HepG2 (cell line): ENCODE measurements around the gene ABCA2. TPM values are rescaled to one million over a fixed set of nuclear protein-coding genes. Genes with fewer than 3 reads are reported as not detected.

Experiments
- GABPA ChIP-seq, 2 experiments: IDR thresholded peaks; 2 replicates each; pipeline ENCODE4 v1.6.1; 2011 to 2016; ENCODE audit warnings: low read depth in 2 of 2, low read length in 1 of 2, missing biosample characterization in 1 of 2, missing genetic modification characterization in 1 of 2
- KLF6 ChIP-seq: IDR thresholded peaks from 2 replicates; pipeline ENCODE4 v1.8.0; 2016; ENCODE audit warnings: missing biosample characterization, missing genetic modification reagents
- MAZ ChIP-seq, 2 experiments: sonication (generic) in 1 of 2; formaldehyde crosslinking in 1 of 2; IDR thresholded peaks; 2 replicates each; pipeline versions ENCODE4 v1.5.0 to v1.6.1; 2012 to 2020; ENCODE audit warnings: low read depth in 2 of 2, mild to moderate bottlenecking in 2 of 2, borderline replicate concordance in 1 of 2, improper control_type of control experiment in 1 of 2, low read length in 1 of 2, missing genetic modification reagents in 1 of 2, moderate library complexity in 1 of 2
- POGK ChIP-seq: sonication (generic); formaldehyde crosslinking; conservative IDR thresholded peaks from 2 replicates; pipeline ENCODE4 v1.8.0; 2022; ENCODE audit warnings: mild to moderate bottlenecking, moderate library complexity, missing genetic modification reagents
- TCF7 ChIP-seq: sonication (generic); IDR thresholded peaks from 2 replicates; pipeline ENCODE4 v1.6.1; 2016; ENCODE audit warnings: antibody characterized with exemption, low read depth
- TFDP1 ChIP-seq: IDR thresholded peaks from 2 replicates; pipeline ENCODE4 v1.6.1; 2016; ENCODE audit warnings: missing compliant biosample characterization, missing genetic modification reagents, borderline replicate concordance
- ZBTB38 ChIP-seq: sonication (generic); formaldehyde crosslinking; IDR thresholded peaks from 2 replicates; pipeline ENCODE4 v1.5.1; 2020; ENCODE audit warnings: mild to moderate bottlenecking, missing genetic modification reagents
- ZNF20 ChIP-seq: sonication (generic); formaldehyde crosslinking; IDR thresholded peaks from 2 replicates; pipeline ENCODE4 v1.4.0; 2020; ENCODE audit warnings: mild to moderate bottlenecking, moderate library complexity, missing genetic modification reagents
- ZNF225 ChIP-seq: sonication (generic); formaldehyde crosslinking; IDR thresholded peaks from 2 replicates; pipeline ENCODE4 v1.4.0; 2020; ENCODE audit warnings: mild to moderate bottlenecking, missing genetic modification reagents
- ZNF383 ChIP-seq: sonication (generic); formaldehyde crosslinking; IDR thresholded peaks from 2 replicates; pipeline ENCODE4 v1.4.0; 2020; ENCODE audit warnings: missing genetic modification reagents, mild to moderate bottlenecking, borderline replicate concordance
- polyA plus RNA-seq, 8 experiments: library from polyadenylated mRNA; depleted of rRNA in 3 of 8; stranded (reverse) in 7 of 8; unstranded in 1 of 8; fragments of >200 nt; fragmentation: Illumina TruSeq in 4 of 8; extraction: Trizol in 4 of 8; gene quantifications; 2 replicates each; pipeline versions ENCODE4 v1.2.1 to v1.2.3, GENCODE V29; 2011 to 2016; ENCODE audit warnings: low read depth in 4 of 8, missing spikeins in 1 of 8, mixed read lengths in 1 of 8; ENCODE audit not compliant: insufficient read depth in 1 of 8
- total RNA-seq, 5 experiments: library from RNA; depleted of rRNA; stranded (reverse); fragments of >200 nt; fragmentation: Illumina TruSeq; extraction: Trizol; gene quantifications; 2 replicates each; pipeline ENCODE4 v1.2.3, GENCODE V29; 2016; ENCODE audit warnings: low read depth in 1 of 5
- TF ChIP-seq, protein P1 (sequence below): sonication (generic); formaldehyde crosslinking; IDR thresholded peaks from 2 replicates; pipeline ENCODE4 v1.4.0; 2020; ENCODE audit warnings: mild to moderate bottlenecking, missing genetic modification reagents
- TF ChIP-seq, protein P2 (sequence below): sonication (generic); formaldehyde crosslinking; IDR thresholded peaks from 2 replicates; pipeline ENCODE4 v1.9.0; 2021; ENCODE audit warnings: mild to moderate bottlenecking, missing genetic modification reagents
- TF ChIP-seq, protein P3 (sequence below): sonication (generic); formaldehyde crosslinking; IDR thresholded peaks from 2 replicates; pipeline ENCODE4 v1.4.0; 2020; ENCODE audit warnings: mild to moderate bottlenecking, missing genetic modification reagents

ABCA2 gene
- total and polyA plus RNA-seq, 2 of the 13 experiments (the other 11 are each of a cell fraction or from before 2014, with no cell fraction given): 2.9 to 19.2 TPM

DNA sequence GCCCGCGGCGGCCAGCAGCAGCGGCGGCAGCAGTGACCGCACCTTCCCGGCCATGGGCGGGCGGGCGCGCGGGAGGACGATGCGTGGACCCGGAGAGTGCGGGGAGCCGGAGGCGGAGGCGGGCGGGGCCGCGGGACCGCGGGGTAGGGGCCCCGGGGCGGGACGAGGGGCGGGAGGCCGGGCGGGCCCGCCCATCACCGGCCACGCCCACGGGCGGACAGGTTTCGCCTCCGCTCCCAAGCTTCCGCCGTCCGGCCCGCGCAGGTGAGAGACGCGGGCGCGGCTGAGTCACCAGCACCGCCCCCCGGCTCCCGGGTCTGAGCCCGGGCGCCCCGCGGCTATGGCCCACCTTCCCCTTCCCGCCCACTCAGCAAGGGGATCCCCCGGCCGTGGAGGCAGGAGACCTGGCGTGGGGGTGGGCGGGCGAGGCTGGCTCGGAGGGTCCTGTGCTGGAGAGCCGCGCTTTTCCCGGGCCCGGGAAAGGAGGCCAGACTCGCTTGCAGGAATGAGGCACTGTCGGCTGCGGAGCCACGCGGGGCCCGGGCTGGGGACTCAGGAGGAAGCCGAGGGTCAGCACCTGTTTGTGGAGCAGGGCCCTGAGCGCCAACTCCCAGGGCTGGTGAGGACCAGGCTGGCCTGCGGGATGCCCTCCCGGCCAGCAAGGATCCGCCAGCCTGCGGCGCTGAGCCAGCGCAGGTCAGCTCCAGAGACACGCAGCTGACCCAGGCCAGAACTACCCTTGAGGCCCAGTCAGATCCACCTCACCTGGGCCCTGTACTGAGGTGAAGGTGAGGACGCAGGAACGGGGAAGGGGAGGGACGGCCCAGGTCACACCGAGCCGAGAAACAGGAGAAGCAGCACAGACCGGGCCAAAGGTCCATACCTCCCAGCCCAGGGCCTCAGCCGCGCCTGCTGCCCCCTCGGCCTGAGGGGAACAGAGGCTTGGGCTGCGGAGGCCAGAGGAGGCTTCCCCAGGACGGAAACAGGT lies 26.2 kb upstream of the ABCA2 start, which contains the start of gene ENTPD2 (continued):
- TF ChIP-seq ZNF383 (CRISPR knock-in tag) (no peak), ZBTB38 (CRISPR knock-in tag) (peak; percentile 57; the same call in 1 of the 2 replicates), POGK (CRISPR knock-in tag) (peak; percentile 46; the same call in 1 of the 2 replicates), TCF7 (no peak), KLF6 (CRISPR knock-in tag) (0 out of 2 replicates have a peak, but pooled peaks have one; percentile 18), ZNF20 (CRISPR knock-in tag) (no peak), TFDP1 (no peak; the same call in 1 of the 2 replicates), ZNF225 (no peak), GABPA (IDR thresholded peaks at IDR 0.05; ENCODE audit: low read depth, low read length) (no peak), GABPA (CRISPR knock-in tag; IDR thresholded peaks at IDR 0.05; ENCODE audit: low read depth) (no peak), MAZ (IDR thresholded peaks at IDR 0.05; ENCODE audit: borderline replicate concordance, low read depth, low read length) (no peak), MAZ (CRISPR knock-in tag; IDR thresholded peaks at IDR 0.05; ENCODE audit: low read depth) (no peak; the same call in none of the 2 replicates)
- TF ChIP-seq, protein P1, sequence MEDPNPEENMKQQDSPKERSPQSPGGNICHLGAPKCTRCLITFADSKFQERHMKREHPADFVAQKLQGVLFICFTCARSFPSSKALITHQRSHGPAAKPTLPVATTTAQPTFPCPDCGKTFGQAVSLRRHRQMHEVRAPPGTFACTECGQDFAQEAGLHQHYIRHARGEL (CRISPR knock-in tag): no peak
- TF ChIP-seq, protein P2, sequence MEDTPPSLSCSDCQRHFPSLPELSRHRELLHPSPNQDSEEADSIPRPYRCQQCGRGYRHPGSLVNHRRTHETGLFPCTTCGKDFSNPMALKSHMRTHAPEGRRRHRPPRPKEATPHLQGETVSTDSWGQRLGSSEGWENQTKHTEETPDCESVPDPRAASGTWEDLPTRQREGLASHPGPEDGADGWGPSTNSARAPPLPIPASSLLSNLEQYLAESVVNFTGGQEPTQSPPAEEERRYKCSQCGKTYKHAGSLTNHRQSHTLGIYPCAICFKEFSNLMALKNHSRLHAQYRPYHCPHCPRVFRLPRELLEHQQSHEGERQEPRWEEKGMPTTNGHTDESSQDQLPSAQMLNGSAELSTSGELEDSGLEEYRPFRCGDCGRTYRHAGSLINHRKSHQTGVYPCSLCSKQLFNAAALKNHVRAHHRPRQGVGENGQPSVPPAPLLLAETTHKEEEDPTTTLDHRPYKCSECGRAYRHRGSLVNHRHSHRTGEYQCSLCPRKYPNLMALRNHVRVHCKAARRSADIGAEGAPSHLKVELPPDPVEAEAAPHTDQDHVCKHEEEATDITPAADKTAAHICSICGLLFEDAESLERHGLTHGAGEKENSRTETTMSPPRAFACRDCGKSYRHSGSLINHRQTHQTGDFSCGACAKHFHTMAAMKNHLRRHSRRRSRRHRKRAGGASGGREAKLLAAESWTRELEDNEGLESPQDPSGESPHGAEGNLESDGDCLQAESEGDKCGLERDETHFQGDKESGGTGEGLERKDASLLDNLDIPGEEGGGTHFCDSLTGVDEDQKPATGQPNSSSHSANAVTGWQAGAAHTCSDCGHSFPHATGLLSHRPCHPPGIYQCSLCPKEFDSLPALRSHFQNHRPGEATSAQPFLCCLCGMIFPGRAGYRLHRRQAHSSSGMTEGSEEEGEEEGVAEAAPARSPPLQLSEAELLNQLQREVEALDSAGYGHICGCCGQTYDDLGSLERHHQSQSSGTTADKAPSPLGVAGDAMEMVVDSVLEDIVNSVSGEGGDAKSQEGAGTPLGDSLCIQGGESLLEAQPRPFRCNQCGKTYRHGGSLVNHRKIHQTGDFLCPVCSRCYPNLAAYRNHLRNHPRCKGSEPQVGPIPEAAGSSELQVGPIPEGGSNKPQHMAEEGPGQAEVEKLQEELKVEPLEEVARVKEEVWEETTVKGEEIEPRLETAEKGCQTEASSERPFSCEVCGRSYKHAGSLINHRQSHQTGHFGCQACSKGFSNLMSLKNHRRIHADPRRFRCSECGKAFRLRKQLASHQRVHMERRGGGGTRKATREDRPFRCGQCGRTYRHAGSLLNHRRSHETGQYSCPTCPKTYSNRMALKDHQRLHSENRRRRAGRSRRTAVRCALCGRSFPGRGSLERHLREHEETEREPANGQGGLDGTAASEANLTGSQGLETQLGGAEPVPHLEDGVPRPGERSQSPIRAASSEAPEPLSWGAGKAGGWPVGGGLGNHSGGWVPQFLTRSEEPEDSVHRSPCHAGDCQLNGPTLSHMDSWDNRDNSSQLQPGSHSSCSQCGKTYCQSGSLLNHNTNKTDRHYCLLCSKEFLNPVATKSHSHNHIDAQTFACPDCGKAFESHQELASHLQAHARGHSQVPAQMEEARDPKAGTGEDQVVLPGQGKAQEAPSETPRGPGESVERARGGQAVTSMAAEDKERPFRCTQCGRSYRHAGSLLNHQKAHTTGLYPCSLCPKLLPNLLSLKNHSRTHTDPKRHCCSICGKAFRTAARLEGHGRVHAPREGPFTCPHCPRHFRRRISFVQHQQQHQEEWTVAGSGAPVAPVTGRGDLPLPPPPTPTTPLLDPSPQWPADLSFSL: no peak
- TF ChIP-seq, protein P3, sequence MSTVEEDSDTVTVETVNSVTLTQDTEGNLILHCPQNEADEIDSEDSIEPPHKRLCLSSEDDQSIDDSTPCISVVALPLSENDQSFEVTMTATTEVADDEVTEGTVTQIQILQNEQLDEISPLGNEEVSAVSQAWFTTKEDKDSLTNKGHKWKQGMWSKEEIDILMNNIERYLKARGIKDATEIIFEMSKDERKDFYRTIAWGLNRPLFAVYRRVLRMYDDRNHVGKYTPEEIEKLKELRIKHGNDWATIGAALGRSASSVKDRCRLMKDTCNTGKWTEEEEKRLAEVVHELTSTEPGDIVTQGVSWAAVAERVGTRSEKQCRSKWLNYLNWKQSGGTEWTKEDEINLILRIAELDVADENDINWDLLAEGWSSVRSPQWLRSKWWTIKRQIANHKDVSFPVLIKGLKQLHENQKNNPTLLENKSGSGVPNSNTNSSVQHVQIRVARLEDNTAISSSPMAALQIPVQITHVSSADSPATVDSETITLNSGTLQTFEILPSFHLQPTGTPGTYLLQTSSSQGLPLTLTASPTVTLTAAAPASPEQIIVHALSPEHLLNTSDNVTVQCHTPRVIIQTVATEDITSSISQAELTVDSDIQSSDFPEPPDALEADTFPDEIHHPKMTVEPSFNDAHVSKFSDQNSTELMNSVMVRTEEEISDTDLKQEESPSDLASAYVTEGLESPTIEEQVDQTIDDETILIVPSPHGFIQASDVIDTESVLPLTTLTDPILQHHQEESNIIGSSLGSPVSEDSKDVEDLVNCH (CRISPR knock-in tag): no peak
